ENCODE data around the gene PTER. TPM values are rescaled to one million over a fixed set of nuclear protein-coding genes. Genes with fewer than 3 reads are reported as not detected.

PTER gene
- total RNA-seq, 6 donors from 2014 or later, result 7.8 to 30.0 (median 16.4) TPM

DNA sequence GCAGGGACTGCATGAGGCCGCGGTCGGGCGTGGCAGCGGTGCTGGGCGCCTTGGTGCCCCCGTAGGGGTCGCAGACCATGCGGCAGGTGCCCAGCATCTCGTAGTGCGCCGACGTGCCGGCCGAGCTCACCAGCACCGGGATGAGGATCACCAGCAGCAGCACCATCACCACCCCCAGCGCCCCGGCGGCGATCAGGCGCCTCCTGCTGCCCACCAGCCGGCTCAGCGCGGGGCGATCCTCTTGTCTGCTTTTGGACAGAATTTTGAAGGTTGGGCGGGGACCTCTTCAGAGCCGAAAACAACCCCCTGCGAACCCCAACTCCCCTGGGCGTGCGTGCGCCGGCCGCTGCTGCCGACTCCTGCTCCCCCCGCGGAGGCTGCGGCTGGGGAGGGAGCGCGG, 84.1 kb downstream of the PTER start:
- WGBS, 2 donors, result 0% methylated on average over 11 of the region's 39 CpGs; no CpG with 5 or more reads in 1 of the 2 donors

DNA sequence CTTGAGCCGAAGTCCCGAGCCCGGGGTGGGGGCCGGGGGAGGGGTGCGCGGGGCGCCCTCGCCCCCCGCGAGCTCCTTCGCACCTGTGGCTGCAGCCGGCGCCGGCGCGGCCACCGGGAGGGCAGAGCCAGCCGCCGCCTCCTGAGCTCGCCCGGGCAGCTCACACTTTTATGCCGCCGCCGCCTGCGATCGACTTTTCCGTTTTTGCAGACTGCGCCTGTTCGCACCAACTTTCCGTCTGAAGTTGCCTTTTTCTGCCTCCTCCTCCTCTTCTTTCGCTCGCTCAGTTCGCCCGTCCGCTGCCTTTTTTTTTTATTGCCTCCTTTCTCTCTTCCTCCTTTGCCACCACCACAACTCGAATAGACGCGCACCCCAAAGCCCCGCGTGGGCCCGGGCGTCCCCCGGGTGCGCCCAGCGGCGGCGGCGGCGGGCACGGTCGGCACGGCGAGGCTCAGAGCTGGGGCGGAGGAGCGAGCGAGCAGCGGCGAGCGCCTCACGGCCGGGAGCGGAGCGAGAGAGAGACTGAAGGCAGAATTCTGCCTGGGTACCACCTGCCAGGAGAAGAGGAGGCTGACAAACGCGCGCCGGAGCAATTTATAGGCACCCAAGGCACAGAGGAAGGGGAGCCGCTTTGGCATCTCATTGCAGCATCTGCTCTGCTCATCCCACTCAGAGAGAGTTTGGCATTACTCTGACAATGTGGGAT, 84.7 kb downstream of the PTER start, which contains the start of gene C1QL3:
Gene C1QL3, minus strand, starts transcription at position 569 of the 706 bp plus-strand sequence. CDS start 814 bp downstream, outside the sequence.
- Histone ChIP-seq H3K4me1 (peaks cover 21 to 30% (median 24%) of the 10 kb centered on the region in 4 donors), H3K4me3 (peak within 1 kb of the TSS in 3 of 4 donors; percentile 34 to 53 (median 48)), H3K27ac (no peak within 1 kb of the TSS), H3K27me3 (peaks cover 0 to 25% (median 22%) of the 10 kb centered on the region in 4 donors), H3K36me3 (no peaks in the 10 kb centered on the region), H3K9me3 (no peaks in the 10 kb centered on the region)
- 1 to 4% methylated on average over 55 to 56 of the region's 68 CpGs for whole genome bisulfite sequencing, 2 donors
- peak in 1 of 2 donors; percentile 45 for ATAC-seq (ENCODE audit: low FRiP score in 2 of 2)
- DNase-seq, result peak in 1 of 2 donors; percentile 78
- no peak for TF ChIP-seq POLR2AphosphoS5 (IDR thresholded peaks at IDR 0.05)
- no peak for TF ChIP-seq EP300 (IDR thresholded peaks at IDR 0.05)
- TF ChIP-seq, protein P1, sequence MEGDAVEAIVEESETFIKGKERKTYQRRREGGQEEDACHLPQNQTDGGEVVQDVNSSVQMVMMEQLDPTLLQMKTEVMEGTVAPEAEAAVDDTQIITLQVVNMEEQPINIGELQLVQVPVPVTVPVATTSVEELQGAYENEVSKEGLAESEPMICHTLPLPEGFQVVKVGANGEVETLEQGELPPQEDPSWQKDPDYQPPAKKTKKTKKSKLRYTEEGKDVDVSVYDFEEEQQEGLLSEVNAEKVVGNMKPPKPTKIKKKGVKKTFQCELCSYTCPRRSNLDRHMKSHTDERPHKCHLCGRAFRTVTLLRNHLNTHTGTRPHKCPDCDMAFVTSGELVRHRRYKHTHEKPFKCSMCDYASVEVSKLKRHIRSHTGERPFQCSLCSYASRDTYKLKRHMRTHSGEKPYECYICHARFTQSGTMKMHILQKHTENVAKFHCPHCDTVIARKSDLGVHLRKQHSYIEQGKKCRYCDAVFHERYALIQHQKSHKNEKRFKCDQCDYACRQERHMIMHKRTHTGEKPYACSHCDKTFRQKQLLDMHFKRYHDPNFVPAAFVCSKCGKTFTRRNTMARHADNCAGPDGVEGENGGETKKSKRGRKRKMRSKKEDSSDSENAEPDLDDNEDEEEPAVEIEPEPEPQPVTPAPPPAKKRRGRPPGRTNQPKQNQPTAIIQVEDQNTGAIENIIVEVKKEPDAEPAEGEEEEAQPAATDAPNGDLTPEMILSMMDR (IDR thresholded peaks at IDR 0.05), result no peak
- TF ChIP-seq POLR2A (IDR thresholded peaks at IDR 0.05), result no peak

More for the DNA sequence above, 84.1 kb downstream of the PTER start:
- DNase-seq (peak in 1 of 2 donors; percentile 87), ATAC-seq (ENCODE audit: low FRiP score in 2 of 2) (peak in 1 of 2 donors; percentile 8)
- Histone ChIP-seq H3K36me3 (no peaks in the 10 kb centered on the region), H3K27ac (no peak overlapping the region), H3K9me3 (no peaks in the 10 kb centered on the region), H3K4me1 (peaks cover 21 to 30% (median 24%) of the 10 kb centered on the region in 4 donors), H3K27me3 (peaks cover 0 to 25% (median 22%) of the 10 kb centered on the region in 4 donors), H3K4me3 (peak overlapping the region in 3 of 4 donors; percentile 34 to 53 (median 48))
- TF ChIP-seq POLR2AphosphoS5 (IDR thresholded peaks at IDR 0.05), result no peak
- TF ChIP-seq, protein P1 (IDR thresholded peaks at IDR 0.05), result peak in 1 of 6 experiments; percentile 12

DNA sequence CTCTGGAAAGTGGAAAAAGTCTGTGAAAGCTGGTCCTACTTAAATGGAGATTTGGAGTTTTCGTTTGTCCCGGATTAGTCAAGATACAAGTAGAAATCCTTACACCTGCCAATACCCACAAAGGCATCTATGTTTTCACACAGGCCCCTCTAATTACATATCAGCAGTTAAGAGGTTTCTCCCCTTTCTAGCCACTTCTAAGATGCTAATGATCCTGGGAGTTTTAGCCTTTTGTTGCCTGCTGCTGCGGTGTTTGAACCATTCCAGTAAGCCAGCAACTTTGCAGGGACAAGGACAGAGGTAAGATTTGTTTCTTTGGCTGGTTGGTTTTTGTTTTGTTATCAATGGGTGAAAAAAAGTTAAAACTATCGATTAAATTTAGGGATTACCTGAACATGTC, 90.6 kb downstream of the PTER start:
- Histone ChIP-seq H3K27me3 (no peaks in the 10 kb centered on the region), H3K36me3 (no peaks in the 10 kb centered on the region), H3K4me1 (no peaks in the 10 kb centered on the region), H3K27ac (no peak overlapping the region), H3K9me3 (no peaks in the 10 kb centered on the region), H3K4me3 (no peak overlapping the region)
- TF ChIP-seq, protein P1 (IDR thresholded peaks at IDR 0.05), result no peak
- TF ChIP-seq POLR2A (IDR thresholded peaks at IDR 0.05) (no peak), EP300 (IDR thresholded peaks at IDR 0.05) (no peak), POLR2AphosphoS5 (IDR thresholded peaks at IDR 0.05) (no peak)
- ATAC-seq (ENCODE audit: low FRiP score in 2 of 2), result no peak
- WGBS, 2 donors, result 66 to 69% methylated on average over 4 of the region's 4 CpGs
- no peak for DNase-seq

DNA sequence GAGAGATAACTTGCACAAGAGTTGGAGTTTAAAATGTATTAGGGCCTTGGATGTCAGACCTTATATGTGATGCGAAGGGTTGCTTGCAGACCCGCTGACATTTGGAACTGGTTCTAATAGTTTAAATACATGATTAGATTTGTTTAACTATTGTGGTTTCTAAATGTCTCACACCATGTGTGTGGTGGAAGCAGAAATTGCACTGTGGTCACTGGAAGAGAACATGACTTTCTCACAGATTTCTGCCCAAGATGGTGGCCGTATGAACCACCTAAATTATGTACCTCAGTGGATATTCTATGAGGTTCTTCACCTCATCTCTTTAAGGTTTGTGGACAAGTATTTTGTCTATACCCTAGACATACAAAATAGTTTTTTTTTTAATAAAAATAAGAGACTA, 93.0 kb downstream of the PTER start:
- Histone ChIP-seq H3K4me3 (no peak overlapping the region), H3K27me3 (no peaks in the 10 kb centered on the region), H3K9me3 (no peaks in the 10 kb centered on the region), H3K36me3 (no peaks in the 10 kb centered on the region), H3K4me1 (no peaks in the 10 kb centered on the region), H3K27ac (no peak overlapping the region)
- no peak for ATAC-seq (ENCODE audit: low FRiP score in 2 of 2)
- no peak for DNase-seq
- TF ChIP-seq, protein P1 (IDR thresholded peaks at IDR 0.05), result no peak
- no peak for TF ChIP-seq POLR2AphosphoS5 (IDR thresholded peaks at IDR 0.05)
- no peak for TF ChIP-seq EP300 (IDR thresholded peaks at IDR 0.05)
- no peak for TF ChIP-seq POLR2A (IDR thresholded peaks at IDR 0.05)
- 79 to 83% methylated on average over 3 of the region's 3 CpGs for WGBS, 2 donors

All from upper lobe of left lung (tissue), 6 donors.